GM12878 (cell line): Measurements from ENCODE around the gene KRTAP10-1. TPM values are rescaled to one million over a fixed set of nuclear protein-coding genes. Genes with fewer than 3 reads are reported as not detected.

Source experiments
- ATAC-seq: fragments of 200-7000 bp; cut with Tn5 transposase; 3 replicates; pipeline ENCODE4 v1.9.1; 2020; ENCODE audit warnings: mild to moderate bottlenecking, moderate library complexity
- BruUV-seq: library from RNA; stranded (reverse); fragments of 400-500 nt; replicated peaks from 2 replicates; lab custom pipeline; 2021; lab: Mats Ljungman, UMichigan
- CTCF ChIA-PET: fragments of 300-600 bp; sonication (Branson Sonifier 250); formaldehyde crosslinking; extraction: SDS; loops from one replicate; lab custom pipeline; 2021; ENCODE audit warnings: inconsistent platforms; lab: Yijun Ruan, JAX
- POLR2A ChIA-PET: fragments of 350-600 bp; formaldehyde crosslinking; extraction: SDS; loops from one replicate; lab custom pipeline; 2021; ENCODE audit warnings: inconsistent platforms; lab: Charles Lee
- RAD21 ChIA-PET: fragments of 300-600 bp; sonication (Branson Sonifier 250); formaldehyde crosslinking; loops from one replicate; lab custom pipeline; 2023; ENCODE audit warnings: antibody characterized with exemption; ENCODE audit not compliant: unreplicated experiment; lab: Charles Lee
- SMC1A ChIA-PET: fragments of 300-600 bp; sonication (Branson Sonifier 250); formaldehyde crosslinking; loops from one replicate; lab custom pipeline; 2023; ENCODE audit not compliant: unreplicated experiment, uncharacterized antibody; lab: Charles Lee
- DNase-seq: peaks from one replicate; pipeline ENCODE4 v3.0.0-alpha.2; 2011; ENCODE audit warnings: low read depth, low spot score
- FAIRE-seq: peaks from 3 replicates; lab custom pipeline; 2011; peaks lifted over from hg19 to GRCh38; lab: Jason Lieb, UNC
- H2AFZ ChIP-seq: 2 replicates; pipeline ENCODE4 v1.6.0; 2011; ENCODE audit warnings: low read depth, low read length, control low read depth; ENCODE audit not compliant: control insufficient read depth
- H3K27ac ChIP-seq: 2 replicates; pipeline ENCODE4 v1.5.1; 2011; ENCODE audit warnings: control low read depth; ENCODE audit not compliant: control insufficient read depth, insufficient read depth
- H3K27me3 ChIP-seq, 2 experiments: replicated peaks in 1 of 2; 2 replicates each; pipeline versions ENCODE4 v1.6.0 to v1.6.1; 2011; ENCODE audit warnings: low read length in 1 of 2; ENCODE audit not compliant: control insufficient read depth in 2 of 2, insufficient read depth in 2 of 2
- H3K36me3 ChIP-seq, 2 experiments: 2 replicates each; pipeline ENCODE4 v1.5.1; 2011; ENCODE audit warnings: low read length in 1 of 2; ENCODE audit not compliant: control insufficient read depth in 2 of 2, insufficient read depth in 2 of 2
- H3K4me1 ChIP-seq: 2 replicates; pipeline ENCODE4 v1.6.1; 2011; ENCODE audit warnings: mild to moderate bottlenecking, low read length, moderate library complexity, mixed read lengths; ENCODE audit not compliant: control insufficient read depth, insufficient read depth
- H3K4me2 ChIP-seq: 2 replicates; pipeline ENCODE4 v1.6.0; 2011; ENCODE audit warnings: control low read depth; ENCODE audit not compliant: control insufficient read depth, insufficient read depth
- H3K4me3 ChIP-seq: fragments of 200-600 bp; sonication (generic); 2 replicates; pipeline ENCODE4 v1.5.1; 2016
- H3K79me2 ChIP-seq: 2 replicates; pipeline ENCODE4 v1.6.0; 2011; ENCODE audit warnings: low read length; ENCODE audit not compliant: control insufficient read depth, insufficient read depth
- H3K9ac ChIP-seq: 2 replicates; pipeline ENCODE4 v1.8.0; 2011; ENCODE audit warnings: low read length, control low read depth, mixed read lengths; ENCODE audit not compliant: control insufficient read depth, insufficient read depth
- H3K9me3 ChIP-seq: replicated peaks from 3 replicates; pipeline ENCODE4 v1.5.1; 2011; ENCODE audit warnings: mild to moderate bottlenecking, low read length; ENCODE audit not compliant: control insufficient read depth, insufficient read depth
- H4K20me1 ChIP-seq: 2 replicates; pipeline ENCODE4 v1.6.0; 2011; ENCODE audit not compliant: control insufficient read depth, insufficient read depth
- ATF2 ChIP-seq: IDR thresholded peaks from 2 replicates; pipeline ENCODE4 v1.6.1; 2012; ENCODE audit warnings: low read length, inconsistent platforms
- PAX8 ChIP-seq: fragments of 450-650 bp; IDR thresholded peaks from 2 replicates; pipeline ENCODE4 v1.6.1; 2017; ENCODE audit warnings: mild to moderate bottlenecking, moderate library complexity
- PKNOX1 ChIP-seq: fragments of 450-650 bp; IDR thresholded peaks from 2 replicates; pipeline ENCODE4 v1.6.1; 2016; ENCODE audit warnings: mild to moderate bottlenecking
- PRDM15 ChIP-seq: fragments of 450-650 bp; formaldehyde crosslinking; IDR thresholded peaks from 2 replicates; pipeline ENCODE4 v1.4.0; 2020; ENCODE audit warnings: mild to moderate bottlenecking, moderate library complexity
- TARDBP ChIP-seq: IDR thresholded peaks from 2 replicates; pipeline ENCODE4 v1.6.1; 2016; ENCODE audit warnings: borderline replicate concordance
- ZNF592 ChIP-seq: fragments of 450-650 bp; IDR thresholded peaks from 2 replicates; pipeline ENCODE4 v1.6.1; 2017; ENCODE audit warnings: mild to moderate bottlenecking, moderate library complexity
- WGBS: methylation state at CpG from one replicate; pipeline ENCODE4 v1.1.6; 2016; ENCODE audit warnings: low lambda C conversion rate; ENCODE audit not compliant: insufficient replicate concordance, insufficient coverage; ENCODE audit errors: missing lambda C conversion rate; 5-methylcytosine and 5-hydroxymethylcytosine counted together
- in situ Hi-C: fragments of 300-500 bp; cut with MboI; formaldehyde crosslinking; loops from 9 replicates; pipeline ENCODE4 v1.14.3; 2018; ENCODE audit warnings: mixed read lengths
- intact Hi-C: fragments of 100-400 bp; cut with micrococcal nuclease; formaldehyde crosslinking; loops from one replicate; pipeline ENCODE4 v1.14.2; 2022; ENCODE audit not compliant: unreplicated experiment
- polyA plus RNA-seq, 11 experiments: library from polyadenylated mRNA; depleted of rRNA in 4 of 11; unstranded in 6 of 11; stranded (reverse) in 5 of 11; fragments of >200 nt; fragmentation: Nextera tagmentation in 4 of 11; fragmentation: Illumina TruSeq in 1 of 11; extraction: Ambion mirVana in 4 of 11; extraction: Trizol in 1 of 11; gene quantifications; 1 replicate in 1 of 11; 2 replicates in 10 of 11; pipeline versions ENCODE4 v1.2.1 to v1.2.3, GENCODE V29; 2011 to 2016; ENCODE audit warnings: inconsistent platforms in 2 of 11, missing spikeins in 2 of 11, low read depth in 1 of 11
- total RNA-seq, 4 experiments: library from RNA; depleted of rRNA in 3 of 4; stranded (reverse); fragments of >200 nt in 3 of 4; fragmentation: Illumina TruSeq in 1 of 4; extraction: Trizol in 1 of 4; gene quantifications; 2 replicates each; pipeline versions ENCODE4 v1.2.1 to v1.2.3, GENCODE V29; 2013 to 2021

Gene KRTAP10-1
- total and polyA plus RNA-seq, 10 of the 15 experiments (the other 5 are each of a cell fraction or from before 2014, with no cell fraction given) = not detected

GRCh38 chr21:44521928-44522752 lies 17.9 kb downstream of the KRTAP10-1 start:
- Histone ChIP-seq H4K20me1 (no peaks in the 10 kb centered on the region), H3K27me3 (no peaks in the 10 kb centered on the region), H3K4me2 (no peak overlapping the region), H3K4me1 (no peaks in the 10 kb centered on the region), H3K9me3 (no peaks in the 10 kb centered on the region; the same call in 2 of the 3 replicates), H2AFZ (no peak overlapping the region), H3K27ac (no peak overlapping the region), H3K79me2 (no peaks in the 10 kb centered on the region), H3K9ac (no peak overlapping the region), H3K4me3 (no peak overlapping the region), H3K36me3 (no peaks in the 10 kb centered on the region)
- TF ChIP-seq ZNF592 (no peak), TARDBP (no peak), ATF2 (no peak), PRDM15 (CRISPR knock-in tag) (no peak), PAX8 (no peak), PKNOX1 (no peak)
- ChIA-PET RAD21 (no interaction called here), CTCF (no interaction called here), POLR2A (no interaction called here), SMC1A (interaction anchor here (0.5 kb wide), 1 partner anchor 284 kb away, joined by 3 read pairs; no protein-coding TSS in a partner anchor)
- WGBS = 50% methylated on average over 33 of the region's 33 CpGs
- ATAC-seq = no peak
- no peak for DNase-seq
- no peak for FAIRE-seq
- in situ Hi-C loops = no loop called here
- no TSS peak for BruUV-seq
- intact Hi-C loops = no loop called here
